ENCODE results near the gene PPP1R14D. TPM values are rescaled to one million over a fixed set of nuclear protein-coding genes. Genes with fewer than 3 reads are reported as not detected.

Gene PPP1R14D
- total and polyA plus RNA-seq, 2 of the 8 experiments (the other 6 are each of a cell fraction or from before 2014, with no cell fraction given) = not detected

DNA sequence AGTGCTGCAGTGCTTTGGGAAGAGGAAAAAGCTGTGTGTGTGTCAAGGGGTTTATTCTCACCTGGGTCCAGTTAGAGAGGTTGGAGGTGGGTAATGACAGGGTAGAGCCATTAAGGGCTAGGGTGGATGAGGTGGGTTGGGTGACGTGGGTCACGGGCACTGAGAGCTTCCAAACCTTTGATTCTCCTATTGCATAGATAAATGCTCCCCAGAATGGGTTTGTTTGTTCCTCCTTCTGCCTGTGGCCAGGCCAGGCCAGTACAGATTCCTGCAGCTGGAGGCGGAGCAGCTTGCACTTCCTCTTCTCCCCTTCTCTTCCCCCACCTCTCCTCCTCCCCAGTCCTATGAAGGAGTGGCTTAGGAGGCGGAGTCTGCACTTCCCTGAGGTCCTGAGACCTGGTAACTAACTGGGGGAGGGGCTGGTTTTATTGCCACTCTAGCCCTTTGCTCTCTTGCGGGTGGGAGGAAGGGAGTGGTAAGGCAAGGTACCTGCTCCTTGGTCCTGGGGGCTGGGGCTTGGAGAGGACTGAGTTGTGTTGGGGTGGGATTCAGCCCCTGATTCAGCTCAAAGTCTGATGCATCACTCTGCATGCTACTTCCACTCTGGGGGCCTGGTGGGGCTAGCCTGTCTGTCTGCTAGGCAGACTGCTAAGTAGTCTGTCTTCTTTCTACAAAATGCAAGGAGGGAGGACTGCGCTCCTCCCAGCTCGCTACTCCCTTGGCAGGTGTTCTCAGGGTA, 18.9 kb upstream of the PPP1R14D start (continued):
- TF ChIP-seq, protein P1, sequence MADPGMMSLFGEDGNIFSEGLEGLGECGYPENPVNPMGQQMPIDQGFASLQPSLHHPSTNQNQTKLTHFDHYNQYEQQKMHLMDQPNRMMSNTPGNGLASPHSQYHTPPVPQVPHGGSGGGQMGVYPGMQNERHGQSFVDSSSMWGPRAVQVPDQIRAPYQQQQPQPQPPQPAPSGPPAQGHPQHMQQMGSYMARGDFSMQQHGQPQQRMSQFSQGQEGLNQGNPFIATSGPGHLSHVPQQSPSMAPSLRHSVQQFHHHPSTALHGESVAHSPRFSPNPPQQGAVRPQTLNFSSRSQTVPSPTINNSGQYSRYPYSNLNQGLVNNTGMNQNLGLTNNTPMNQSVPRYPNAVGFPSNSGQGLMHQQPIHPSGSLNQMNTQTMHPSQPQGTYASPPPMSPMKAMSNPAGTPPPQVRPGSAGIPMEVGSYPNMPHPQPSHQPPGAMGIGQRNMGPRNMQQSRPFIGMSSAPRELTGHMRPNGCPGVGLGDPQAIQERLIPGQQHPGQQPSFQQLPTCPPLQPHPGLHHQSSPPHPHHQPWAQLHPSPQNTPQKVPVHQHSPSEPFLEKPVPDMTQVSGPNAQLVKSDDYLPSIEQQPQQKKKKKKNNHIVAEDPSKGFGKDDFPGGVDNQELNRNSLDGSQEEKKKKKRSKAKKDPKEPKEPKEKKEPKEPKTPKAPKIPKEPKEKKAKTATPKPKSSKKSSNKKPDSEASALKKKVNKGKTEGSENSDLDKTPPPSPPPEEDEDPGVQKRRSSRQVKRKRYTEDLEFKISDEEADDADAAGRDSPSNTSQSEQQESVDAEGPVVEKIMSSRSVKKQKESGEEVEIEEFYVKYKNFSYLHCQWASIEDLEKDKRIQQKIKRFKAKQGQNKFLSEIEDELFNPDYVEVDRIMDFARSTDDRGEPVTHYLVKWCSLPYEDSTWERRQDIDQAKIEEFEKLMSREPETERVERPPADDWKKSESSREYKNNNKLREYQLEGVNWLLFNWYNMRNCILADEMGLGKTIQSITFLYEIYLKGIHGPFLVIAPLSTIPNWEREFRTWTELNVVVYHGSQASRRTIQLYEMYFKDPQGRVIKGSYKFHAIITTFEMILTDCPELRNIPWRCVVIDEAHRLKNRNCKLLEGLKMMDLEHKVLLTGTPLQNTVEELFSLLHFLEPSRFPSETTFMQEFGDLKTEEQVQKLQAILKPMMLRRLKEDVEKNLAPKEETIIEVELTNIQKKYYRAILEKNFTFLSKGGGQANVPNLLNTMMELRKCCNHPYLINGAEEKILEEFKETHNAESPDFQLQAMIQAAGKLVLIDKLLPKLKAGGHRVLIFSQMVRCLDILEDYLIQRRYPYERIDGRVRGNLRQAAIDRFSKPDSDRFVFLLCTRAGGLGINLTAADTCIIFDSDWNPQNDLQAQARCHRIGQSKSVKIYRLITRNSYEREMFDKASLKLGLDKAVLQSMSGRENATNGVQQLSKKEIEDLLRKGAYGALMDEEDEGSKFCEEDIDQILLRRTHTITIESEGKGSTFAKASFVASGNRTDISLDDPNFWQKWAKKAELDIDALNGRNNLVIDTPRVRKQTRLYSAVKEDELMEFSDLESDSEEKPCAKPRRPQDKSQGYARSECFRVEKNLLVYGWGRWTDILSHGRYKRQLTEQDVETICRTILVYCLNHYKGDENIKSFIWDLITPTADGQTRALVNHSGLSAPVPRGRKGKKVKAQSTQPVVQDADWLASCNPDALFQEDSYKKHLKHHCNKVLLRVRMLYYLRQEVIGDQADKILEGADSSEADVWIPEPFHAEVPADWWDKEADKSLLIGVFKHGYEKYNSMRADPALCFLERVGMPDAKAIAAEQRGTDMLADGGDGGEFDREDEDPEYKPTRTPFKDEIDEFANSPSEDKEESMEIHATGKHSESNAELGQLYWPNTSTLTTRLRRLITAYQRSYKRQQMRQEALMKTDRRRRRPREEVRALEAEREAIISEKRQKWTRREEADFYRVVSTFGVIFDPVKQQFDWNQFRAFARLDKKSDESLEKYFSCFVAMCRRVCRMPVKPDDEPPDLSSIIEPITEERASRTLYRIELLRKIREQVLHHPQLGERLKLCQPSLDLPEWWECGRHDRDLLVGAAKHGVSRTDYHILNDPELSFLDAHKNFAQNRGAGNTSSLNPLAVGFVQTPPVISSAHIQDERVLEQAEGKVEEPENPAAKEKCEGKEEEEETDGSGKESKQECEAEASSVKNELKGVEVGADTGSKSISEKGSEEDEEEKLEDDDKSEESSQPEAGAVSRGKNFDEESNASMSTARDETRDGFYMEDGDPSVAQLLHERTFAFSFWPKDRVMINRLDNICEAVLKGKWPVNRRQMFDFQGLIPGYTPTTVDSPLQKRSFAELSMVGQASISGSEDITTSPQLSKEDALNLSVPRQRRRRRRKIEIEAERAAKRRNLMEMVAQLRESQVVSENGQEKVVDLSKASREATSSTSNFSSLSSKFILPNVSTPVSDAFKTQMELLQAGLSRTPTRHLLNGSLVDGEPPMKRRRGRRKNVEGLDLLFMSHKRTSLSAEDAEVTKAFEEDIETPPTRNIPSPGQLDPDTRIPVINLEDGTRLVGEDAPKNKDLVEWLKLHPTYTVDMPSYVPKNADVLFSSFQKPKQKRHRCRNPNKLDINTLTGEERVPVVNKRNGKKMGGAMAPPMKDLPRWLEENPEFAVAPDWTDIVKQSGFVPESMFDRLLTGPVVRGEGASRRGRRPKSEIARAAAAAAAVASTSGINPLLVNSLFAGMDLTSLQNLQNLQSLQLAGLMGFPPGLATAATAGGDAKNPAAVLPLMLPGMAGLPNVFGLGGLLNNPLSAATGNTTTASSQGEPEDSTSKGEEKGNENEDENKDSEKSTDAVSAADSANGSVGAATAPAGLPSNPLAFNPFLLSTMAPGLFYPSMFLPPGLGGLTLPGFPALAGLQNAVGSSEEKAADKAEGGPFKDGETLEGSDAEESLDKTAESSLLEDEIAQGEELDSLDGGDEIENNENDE (IDR thresholded peaks at IDR 0.05; ENCODE audit: insufficient replicate concordance, low read length) = no peak
- no peak for TF ChIP-seq FOSL1 (IDR thresholded peaks at IDR 0.05; ENCODE audit: insufficient read depth, low read depth, low read length)
- TF ChIP-seq KDM5A (IDR thresholded peaks at IDR 0.05; ENCODE audit: low read length) = no peak
- no peak for TF ChIP-seq POU5F1 (IDR thresholded peaks at IDR 0.05; ENCODE audit: low read depth, low read length)
- TF ChIP-seq SP4 (IDR thresholded peaks at IDR 0.05; ENCODE audit: low read length) = no peak
- no peak for TF ChIP-seq EGR1 (IDR thresholded peaks at IDR 0.05; ENCODE audit: borderline replicate concordance, low read depth, low read length)
- TF ChIP-seq POLR2AphosphoS5 (IDR thresholded peaks at IDR 0.05; ENCODE audit: low read depth, low read length) = no peak
- 0 out of 2 replicates have a peak, but pooled peaks have one; percentile 17 for TF ChIP-seq SP1 (IDR thresholded peaks at IDR 0.05; ENCODE audit: low read depth, low read length)
- TF ChIP-seq TCF12 (IDR thresholded peaks at IDR 0.05; ENCODE audit: low read depth, low read length) = no peak
- TF ChIP-seq KDM1A (IDR thresholded peaks at IDR 0.05; ENCODE audit: borderline replicate concordance, low read length) = no peak
- no peak for TF ChIP-seq GABPA (IDR thresholded peaks at IDR 0.05; ENCODE audit: borderline replicate concordance, insufficient read depth, low read length)
